GM19035 (cell line): ENCODE data around the gene HDAC10.

Experiments
- ATAC-seq: cut with Tn5 transposase; IDR thresholded peaks from one replicate; pipeline ENCODE4 v1.9.1; 2021; ENCODE audit not compliant: unreplicated experiment

HDAC10 gene

DNA sequence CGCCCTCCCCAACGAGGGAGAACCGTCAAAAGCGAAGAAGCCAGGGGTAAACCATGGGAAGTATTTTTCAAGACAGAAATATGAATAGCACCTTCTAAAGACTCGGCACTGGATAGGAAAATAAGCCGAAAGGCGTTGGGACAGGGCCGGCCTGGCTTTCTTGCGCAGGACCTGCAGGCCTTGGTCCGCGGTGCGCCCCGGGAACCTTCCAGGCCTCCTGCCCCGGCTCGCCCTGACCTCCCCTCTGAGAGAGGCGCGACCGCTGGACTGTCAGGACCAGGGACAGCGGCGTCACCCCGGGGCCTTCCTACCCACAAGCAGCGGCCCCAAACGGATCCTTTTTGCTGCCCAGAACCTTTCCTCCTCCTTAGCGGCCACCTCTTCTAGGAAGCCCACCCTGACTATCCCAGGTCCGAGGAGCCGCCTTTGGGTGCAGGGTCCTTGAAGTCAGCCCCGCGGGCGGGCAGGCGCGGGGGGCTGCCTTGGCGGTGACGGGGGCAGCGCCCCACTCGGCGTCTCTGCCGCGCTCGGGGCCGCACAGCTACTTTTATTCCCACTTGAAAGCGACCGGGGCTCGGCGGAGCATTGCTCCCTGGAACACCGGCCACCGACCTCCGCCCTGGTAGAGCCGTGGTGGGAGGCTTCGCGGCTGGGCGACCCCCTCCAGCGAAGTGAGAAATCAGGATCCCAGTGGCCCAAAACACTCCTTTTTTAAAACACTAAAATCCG is 19.8 kb upstream of the HDAC10 start:
- no peak for ATAC-seq

DNA sequence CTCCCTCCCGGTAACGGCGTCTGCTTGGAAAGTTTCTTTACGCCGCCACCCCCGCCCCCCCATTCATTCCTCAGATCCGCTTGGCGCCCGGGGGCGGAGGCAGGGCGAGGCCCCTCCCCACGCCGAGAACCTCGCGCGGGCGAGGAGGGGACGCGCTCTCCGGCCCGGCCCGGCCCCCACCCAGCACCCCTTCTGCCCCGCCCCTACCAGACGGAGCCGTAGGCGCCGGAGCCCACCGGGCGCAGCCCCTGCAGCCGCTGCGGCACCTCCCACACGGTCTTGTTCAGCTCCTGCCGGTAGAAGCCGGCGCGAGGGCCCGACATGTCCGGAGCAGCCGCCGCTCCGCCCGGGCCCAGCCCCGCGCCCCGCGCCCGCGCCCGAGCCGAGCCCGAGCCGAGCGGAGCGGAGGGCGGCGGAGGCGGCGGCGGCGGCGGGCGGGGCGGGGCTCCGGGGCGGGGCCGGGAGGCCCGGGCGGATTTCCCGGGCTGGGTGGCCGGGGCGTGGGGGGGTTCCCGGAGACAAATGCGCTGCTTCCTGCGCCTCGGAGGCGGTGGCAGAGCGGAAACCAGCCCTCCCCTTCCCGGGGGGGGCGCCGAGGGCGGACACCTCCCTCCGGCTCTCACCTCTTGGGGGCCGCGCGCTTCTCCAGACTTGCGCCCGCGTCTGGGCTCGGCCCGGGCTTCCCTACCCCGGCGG is 19.1 kb upstream of the HDAC10 start, which contains the start of gene MAPK11:
TSS of gene MAPK11 (minus strand) at position 411 of the 696 bp plus-strand sequence. CDS start at position 323, 88 bp downstream.
- ATAC-seq = peak; percentile 41

DNA sequence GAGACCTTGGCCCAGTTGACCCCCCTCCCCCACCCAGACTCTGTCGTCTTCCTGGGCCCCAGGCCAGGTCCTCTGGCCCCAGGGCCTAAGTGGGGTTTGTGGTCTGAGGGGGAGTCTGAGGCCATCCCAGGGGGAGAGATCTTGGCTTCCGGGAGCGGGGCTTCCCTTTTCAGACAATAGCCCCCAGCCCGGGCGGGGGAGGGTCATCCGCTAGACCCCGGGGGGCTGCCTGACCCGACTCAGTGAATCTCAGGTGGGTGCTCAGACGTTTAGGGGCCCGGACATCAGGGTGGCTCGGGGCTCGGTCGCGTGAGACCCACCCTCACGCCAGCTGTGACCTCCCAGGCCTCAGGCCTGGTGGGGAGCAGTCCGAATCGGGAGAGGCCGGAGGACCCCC is 18.5 kb upstream of the HDAC10 start:
- ATAC-seq = no peak

DNA sequence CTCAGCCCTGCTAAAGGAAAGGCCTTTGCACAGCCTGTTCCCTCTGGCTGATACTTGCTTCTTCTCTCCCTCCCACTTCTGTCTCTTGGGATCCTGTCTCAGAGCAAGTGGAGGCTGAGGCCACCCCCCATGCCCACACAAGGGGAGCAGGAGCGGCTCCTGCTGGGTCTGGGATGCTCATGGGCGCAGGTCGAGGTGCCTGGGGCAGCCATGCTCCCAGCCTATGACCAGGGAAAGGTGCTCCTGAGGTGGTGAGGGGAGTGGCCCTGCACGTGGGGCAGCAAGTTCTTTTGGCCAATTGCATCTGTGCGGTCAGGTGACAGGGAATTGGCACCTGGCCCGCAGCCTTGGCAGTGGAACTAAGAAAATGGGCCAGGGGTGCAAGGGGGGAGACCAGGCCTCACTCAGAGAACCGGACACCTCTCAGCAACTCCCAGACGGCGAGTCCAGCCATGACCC is 17.6 kb upstream of the HDAC10 start:
- no peak for ATAC-seq

DNA sequence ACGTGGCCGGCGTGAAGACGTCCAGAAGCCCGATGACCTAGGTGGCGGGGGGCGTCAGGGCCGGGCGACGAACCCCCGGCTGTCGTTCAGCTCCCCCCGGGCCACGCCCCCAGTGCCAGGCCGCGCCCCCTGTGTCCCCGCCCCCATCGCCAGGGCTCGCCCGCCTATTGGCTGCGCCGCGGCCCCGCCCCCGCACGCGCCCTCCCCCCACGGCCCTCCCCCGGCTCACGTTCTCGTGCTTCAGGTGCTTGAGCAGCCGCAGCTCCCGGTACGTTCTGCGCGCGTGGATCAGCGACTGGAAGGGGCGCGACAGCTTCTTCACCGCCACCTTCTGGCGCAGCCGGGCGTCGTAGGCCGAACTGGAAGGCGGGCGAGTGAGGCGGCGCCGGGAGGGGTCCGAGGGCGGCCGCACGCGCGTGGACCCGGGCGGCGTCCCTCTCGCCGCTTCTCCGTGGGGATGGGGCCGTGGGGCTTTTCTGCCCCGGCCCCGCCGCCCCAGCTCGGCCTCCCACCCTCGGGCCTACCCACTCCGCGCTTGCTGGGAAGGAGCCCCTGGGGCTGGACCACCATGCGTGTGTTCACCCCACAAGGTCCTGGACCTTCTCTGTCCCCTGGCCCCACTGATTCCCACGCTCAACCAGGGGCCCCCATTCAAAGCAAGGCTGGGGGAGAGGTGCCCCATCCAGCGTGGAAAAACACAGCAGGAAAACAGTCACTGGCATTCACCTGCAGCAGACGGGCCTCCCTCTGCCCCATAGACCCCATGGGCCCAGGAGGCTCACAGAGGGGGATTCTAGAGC is 16.7 kb upstream of the HDAC10 start:
- no peak for ATAC-seq

DNA sequence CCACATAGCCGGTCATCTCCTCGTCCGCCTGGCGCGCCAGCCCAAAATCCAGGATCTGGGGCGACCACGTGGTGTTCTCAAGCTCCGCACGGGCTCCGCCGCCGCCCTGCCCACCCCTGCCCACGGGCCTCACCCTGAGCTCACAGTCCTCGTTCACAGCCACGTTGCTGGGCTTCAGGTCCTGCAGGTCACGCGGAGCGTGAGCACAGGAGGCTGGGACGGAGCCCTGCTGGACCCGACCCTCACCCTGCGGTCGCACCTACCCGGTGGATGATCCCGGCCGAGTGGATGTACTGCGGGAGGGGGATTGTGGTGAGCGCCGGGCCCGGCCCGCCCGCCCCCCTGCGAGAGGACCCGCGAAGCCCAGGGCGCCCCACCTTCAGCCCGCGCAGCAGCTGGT is 15.9 kb upstream of the HDAC10 start:
- ATAC-seq = no peak

DNA sequence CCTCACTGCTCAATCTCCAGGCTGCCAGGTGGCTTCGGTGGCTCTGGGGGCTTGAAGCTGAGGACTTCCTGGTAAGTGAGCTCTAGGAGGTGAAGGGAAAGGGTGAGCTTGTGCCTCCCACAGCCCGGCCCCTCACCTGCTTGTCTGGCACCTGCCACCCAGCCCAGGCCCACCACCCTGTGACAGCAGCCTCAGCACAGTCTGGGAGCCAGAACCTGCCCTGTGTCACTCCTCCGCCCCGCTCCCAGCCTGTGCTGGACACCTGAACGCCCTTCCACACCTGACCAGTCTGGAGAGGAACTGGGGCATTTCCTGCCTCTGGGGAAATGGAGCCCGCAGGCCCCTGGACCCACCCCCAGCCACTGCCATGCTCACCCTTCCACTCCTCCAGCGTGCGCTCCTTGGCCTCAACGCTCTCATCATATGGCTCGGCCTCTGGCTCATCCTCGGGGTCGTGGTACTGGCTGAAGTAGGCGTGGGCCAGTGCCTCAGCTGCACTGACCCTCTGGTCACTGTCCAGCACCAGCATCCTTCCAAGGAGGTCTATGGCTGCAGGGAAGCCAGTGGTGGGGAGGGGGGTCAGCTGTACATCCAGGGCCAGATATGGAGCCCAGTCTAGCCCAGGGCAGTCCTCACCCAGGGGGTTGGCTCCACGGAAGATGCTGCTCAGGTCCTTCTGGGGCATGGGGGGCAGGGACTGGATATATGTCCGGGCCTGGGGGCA is 14.0 kb upstream of the HDAC10 start:
- no peak for ATAC-seq

DNA sequence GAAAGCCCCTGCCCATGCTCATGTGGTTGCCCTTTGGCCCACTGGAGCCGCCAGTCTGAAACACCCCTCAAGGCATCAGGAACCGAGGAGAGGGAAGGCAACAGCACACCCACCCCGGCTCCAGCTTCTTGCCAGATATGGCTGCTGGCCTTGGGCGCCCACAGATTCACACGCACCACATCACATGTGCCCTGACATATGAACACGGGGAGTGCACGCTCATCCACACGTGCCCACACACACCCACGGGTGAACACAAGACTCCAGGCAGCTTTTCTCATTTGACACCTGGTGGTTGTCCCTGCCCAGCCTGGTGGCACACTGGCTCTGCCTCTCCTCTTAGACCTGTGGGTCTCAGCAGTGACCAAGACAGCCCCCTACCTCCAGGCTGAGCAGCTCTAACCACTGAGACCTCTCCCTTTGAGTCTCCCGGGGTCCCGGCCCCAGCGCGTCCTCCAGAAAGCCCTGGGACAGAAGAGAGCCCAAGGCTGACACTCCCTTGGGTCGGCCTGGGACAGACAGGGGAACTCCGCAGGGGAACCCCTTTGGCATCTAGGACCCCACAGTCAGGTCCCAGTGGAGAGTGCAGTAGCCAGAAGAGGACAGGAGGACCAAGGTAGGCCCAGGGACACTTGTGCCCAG is 13.2 kb upstream of the HDAC10 start:
- no peak for ATAC-seq

DNA sequence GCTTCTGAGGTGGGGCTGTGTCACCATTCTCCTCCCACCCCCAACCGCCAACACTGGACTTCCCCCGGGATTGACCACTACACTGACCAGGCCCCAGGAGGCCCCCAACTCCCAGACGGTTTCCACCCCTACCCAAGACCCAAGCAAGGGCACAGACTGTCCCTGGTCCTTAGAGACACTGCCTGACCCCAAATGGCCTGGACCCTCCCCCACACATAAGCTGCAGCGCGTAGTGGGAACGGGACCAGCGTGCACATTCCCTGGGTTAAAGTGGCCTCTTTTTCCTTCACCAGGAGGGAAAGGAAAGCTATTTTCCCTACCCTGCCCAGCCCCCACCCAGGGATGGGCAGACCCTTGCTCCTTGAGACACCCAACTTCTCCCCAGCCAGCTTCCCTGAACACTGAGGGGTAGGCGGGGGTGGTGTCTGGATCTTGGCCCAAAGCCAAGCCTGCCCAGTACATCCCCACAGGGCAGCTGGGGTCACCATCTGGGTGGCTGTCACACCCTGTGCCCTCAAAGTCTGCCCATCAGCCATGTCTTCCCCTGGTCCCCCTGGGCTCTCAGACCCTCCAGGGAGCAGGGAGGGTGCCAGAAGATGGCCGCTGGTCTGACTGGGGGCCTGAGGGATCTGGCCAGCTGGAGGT is 12.0 kb upstream of the HDAC10 start:
- no peak for ATAC-seq

DNA sequence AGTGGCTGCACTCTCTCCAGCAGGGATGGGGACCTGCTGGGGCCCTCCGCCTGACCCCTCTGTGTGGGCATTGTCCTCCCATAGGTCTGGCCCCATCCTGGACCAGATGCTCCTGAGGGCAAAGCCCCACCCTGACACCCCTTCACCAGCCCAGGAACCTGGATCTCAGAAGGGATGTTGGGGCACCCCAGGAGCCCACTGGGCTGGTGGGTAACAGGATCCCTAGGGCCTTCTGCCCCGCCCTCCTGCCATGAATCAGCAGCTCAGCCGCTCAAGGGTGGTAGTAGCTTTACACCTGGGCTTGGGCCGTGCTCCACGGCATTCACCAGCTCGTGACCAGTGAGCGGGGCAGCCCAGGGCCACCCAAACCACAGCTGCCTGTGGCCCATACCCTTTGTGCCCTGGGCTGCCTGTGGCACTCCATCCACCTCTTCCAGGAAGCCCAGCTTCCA is 11.4 kb upstream of the HDAC10 start:
- no peak for ATAC-seq

DNA sequence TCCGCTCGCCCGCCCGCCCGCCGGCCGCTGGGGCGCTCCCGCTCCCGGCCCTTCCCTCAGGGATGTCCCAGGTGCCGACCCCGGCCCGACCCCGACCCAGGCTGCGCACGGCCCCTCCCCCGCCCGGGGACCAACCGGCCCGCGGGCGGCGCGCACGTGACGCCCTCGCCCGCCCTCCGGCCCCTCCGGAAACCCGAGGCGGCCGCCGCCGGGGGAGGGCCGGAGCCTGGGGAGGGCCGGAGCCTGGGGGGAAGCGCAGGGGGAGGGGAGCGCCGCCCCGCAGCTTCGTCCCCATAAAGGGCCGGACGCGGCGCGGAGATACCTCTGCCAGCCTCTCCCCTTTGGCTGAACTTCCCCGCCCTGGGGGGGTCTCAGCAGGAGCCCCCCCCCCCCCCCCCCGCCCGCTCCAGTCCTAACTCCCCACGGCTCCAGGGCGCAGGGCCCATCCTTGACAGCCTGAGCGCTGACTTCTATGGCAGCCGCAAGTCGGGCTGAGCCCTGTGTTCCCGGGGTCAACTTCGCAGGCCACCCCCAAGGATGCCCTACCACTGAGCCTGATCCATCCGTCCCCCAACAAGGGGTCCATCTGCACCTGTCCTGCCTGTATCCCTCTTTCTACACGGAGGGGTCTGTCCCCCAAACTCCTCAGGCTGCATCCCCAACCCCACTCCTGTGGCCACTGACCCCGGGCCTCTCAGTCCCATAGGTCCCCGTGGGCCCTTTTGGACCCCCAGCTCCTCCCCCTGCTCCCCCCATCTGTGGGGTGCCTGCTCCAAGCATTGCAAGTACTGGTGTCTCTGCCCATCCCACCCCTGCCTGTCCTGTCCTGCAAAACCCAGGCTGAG is 10.8 kb upstream of the HDAC10 start, which contains the start of gene MAPK12:
TSS of gene MAPK12 (minus strand) at position 69 of the 845 bp plus-strand sequence. CDS start 174 bp downstream, outside the sequence.
- peak; percentile 50 for ATAC-seq

DNA sequence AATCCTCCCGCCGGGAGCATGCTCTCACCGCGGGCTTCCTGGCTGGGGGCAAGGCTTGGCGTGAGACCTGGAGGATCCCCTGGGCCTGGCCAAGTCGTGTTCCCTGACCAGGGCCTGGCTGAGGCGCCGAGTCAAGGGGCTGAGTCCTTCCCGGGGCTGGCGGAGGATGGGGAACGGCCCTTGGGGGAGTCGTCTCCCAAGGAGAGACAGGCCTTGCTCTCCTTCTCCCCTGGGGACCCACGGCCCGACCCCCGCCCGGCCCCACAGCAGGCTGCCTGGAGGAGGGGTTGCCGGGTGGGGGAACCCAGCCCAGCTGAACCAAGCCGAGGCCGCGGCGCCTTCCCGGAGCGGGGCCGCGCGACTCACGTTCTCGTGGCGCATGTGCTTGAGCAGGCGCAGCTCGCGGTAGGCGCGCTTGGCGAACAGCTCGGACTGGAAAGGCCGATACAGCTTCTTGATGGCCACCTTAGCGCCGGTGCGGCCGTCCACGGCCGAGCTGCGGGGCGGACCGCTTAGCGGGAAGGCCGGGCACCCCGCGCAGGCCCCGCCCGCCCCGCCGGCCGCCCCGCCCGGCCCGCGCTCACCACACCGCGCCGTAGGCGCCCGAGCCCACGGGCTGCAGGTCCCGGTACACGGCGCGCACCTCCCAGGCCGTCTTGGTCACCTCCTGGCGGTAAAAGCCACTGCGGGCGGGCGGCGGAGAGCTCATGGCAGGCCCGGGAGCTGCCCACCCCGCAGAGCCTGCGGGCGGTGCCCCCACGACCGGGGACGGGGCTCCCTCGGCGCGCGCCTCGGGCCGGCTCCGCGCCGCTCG is 9.9 kb upstream of the HDAC10 start:
- ATAC-seq = peak; percentile 37

DNA sequence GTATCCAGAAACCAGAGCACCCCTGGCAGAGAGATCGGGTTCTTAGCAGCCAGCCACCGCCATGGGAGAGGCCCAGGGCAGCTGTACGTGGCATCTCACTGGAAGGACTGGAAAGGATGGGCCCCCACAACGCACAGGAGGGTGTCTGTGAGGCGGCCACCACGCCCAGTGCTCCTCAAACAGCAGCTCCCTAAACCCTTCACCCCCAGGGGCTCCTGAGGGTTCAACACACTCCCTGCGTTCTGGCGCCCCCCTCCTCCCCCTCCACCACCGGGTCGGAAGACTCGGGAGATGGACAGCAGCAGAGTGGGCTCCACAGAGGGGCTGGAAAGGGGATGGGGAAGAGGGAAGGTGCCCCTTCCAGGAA is 9.4 kb upstream of the HDAC10 start:
- no peak for ATAC-seq

DNA sequence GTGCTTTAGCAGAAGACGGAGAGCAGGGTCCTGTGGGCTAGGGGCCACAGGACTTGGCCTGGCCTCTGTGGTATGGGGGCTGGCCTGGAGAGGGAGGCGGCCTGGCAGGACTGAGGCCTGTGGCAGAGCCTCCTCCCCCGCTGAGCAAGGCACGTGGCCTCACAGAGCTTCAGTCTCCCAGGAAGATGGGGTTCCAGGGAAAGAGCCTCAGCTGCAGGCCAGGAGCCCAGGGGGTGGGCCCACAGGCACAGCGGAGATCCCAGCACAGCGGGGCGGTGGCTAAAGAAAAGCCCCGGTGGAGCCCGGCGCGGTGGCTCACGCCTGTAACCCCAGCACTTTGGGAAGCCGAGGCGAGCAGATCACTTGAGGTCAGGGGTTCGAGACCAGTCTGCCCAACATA is 8.2 kb upstream of the HDAC10 start:
- no peak for ATAC-seq

DNA sequence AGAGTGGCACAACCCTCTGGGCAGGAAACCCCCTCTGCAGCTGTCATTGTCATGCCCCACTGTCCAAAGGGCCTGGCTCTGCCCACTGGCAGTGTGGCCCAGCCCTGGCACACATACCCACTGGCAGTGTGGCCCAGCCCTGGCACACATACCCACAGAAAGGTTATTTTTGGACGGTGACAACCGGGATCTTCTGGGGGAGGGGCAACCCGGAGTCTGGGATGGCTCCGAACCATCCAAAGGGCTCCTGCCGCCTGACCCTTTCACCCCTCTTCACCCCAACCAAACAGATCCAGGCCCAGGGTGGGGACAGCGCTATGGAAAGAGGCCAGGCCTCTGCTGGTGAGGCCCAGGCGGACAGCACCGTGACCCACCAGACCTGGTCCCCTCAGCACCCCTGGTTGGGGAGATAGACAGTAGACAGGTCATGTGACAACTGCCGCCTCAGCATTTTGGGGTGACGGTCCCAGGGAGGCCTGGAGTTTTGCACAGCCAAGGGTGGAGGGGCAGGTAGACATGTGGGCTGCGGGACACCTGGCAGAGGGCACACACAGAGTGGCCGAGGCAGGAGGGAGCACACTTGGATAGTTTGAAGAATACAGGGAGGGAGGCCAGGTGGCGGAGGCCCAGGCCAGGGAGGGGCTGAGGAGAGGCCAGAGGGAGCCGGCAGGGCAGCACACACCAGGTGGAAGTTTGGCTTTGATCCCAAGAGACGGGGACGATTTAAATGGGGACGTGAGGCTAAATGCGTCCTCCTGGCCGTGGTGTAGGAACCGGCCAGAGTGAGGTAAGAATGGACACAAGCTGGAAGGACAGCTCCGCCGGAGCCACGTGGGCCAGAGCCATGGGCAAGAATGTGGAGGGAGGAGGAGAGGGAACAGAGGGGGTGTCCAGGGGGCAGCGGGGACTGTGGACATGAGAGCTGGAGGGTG is 7.6 kb upstream of the HDAC10 start:
- ATAC-seq = no peak

DNA sequence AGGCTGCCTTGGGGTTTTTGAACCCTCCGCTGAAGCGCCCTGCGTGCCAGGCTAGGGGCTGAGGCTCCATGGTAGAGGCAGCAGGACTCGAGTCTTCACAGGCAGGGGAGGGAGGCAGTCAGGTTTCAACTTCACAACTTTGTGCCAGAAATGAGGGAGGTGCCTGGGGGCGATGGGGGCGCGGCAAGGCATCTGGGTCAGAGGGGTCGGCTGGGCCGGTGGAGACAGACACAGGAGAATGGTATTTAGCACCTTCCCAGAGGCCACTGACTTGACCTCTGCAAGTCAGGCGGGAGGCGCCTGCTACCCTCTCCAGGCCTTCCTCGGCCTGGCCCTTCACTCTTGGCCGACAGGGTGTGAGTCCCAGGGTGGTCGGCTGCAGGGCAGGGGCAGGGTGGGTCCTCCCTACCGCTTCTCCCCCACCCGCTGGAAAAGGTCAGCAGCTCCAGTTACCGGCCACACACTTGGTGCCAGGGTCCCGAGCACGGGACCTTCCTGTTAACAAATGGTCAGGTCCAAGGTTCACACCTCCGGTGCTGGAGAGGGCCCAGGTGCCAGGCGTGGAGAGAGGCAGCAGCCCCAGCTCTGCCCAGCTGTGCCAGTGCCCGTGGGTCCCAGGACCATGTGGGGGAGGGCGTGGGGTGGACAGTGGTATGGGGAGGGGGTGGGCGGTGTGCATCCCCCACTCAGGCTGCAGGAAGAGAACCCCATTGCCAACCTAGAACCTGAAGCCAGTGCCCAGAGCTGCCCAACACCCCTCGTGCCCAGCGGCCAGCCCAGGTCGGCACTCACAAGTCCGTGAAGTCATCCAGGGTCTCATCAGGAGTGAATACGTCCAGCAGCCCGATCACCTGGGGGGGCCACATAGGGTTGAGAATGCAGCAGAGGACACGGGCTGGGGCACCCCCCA is 6.6 kb upstream of the HDAC10 start:
- no peak for ATAC-seq
